ENCODE data around the gene TOMM20L.

- TF ChIP-seq, protein P1, sequence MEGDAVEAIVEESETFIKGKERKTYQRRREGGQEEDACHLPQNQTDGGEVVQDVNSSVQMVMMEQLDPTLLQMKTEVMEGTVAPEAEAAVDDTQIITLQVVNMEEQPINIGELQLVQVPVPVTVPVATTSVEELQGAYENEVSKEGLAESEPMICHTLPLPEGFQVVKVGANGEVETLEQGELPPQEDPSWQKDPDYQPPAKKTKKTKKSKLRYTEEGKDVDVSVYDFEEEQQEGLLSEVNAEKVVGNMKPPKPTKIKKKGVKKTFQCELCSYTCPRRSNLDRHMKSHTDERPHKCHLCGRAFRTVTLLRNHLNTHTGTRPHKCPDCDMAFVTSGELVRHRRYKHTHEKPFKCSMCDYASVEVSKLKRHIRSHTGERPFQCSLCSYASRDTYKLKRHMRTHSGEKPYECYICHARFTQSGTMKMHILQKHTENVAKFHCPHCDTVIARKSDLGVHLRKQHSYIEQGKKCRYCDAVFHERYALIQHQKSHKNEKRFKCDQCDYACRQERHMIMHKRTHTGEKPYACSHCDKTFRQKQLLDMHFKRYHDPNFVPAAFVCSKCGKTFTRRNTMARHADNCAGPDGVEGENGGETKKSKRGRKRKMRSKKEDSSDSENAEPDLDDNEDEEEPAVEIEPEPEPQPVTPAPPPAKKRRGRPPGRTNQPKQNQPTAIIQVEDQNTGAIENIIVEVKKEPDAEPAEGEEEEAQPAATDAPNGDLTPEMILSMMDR (IDR thresholded peaks at IDR 0.05; ENCODE audit: low read length), result no peak
- no peak for TF ChIP-seq EZH2 (IDR thresholded peaks at IDR 0.05; ENCODE audit: borderline replicate concordance, low read length)
Observed at GRCh38 chr14:58398895-58399294, 3.2 kb downstream of the TOMM20L start.

All from OCI-LY1 (cell line).